Measurements from ENCODE around the gene RAD51B. TPM values are rescaled to one million over a fixed set of nuclear protein-coding genes. Genes with fewer than 3 reads are reported as not detected.

The RAD51B gene
- total and polyA plus RNA-seq, 9 of the 15 experiments (the other 6 are each of a cell fraction or from before 2014, with no cell fraction given) = 8.5 to 17.3 (median 11.3) TPM

DNA sequence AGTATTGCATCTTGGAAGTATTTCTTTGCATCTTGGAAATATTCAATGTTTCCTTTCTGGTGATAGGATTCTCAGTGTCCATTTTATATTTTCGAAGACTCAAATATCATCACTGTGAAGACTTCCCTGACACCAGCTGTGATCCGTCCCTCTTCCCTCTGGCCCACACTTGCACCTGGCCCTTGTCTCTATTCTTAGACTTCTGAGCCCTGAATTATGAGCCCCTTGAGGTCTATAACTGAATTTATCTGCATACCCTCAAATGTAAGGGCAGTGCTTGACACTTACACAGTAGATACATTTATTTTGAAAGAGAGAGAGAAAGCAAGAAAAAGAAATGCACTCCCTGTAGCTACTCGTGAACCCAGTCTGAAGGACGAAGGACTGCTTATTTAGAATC, 596.6 kb downstream of the RAD51B start:
- no peak for ATAC-seq
- in situ Hi-C loops (cut with MboI) (no loop called here), intact Hi-C loops (cut with micrococcal nuclease) (no loop called here)
- no peak overlapping the region for H3K4me2 ChIP-seq (ENCODE audit: insufficient read depth, low read length)
- no peaks in the 10 kb centered on the region for H3K36me3 ChIP-seq (ENCODE audit: control insufficient read depth, insufficient read depth, low read length)
- H3K9ac ChIP-seq (ENCODE audit: insufficient read depth in 1 of 2, low read depth in 2 of 2, low read length in 2 of 2) = no peak overlapping the region
- peaks cover 0 to 6% of the 10 kb centered on the region in 2 experiments; a peak in 3 of 5 replicates for H3K4me1 ChIP-seq (replicated peaks in 1 of 2; ENCODE audit: control insufficient read depth in 2 of 2, insufficient read depth in 2 of 2, low read length in 2 of 2)
- no peaks in the 10 kb centered on the region for H4K20me1 ChIP-seq (replicated peaks; ENCODE audit: control insufficient read depth, insufficient read depth, low read length)
- H2AFZ ChIP-seq (ENCODE audit: low read depth, low read length) = no peak overlapping the region
- H3K9me3 ChIP-seq (replicated peaks; ENCODE audit: control insufficient read depth, insufficient read depth, low read depth, low read length) = no peaks in the 10 kb centered on the region
- BruUV-seq (replicated peaks) = no TSS peak
- DNase-seq (ENCODE audit: extremely low read depth in 1 of 4, low spot score in 3 of 4) = no peak
- 44% methylated on average over 4 of the region's 4 CpGs for WGBS (ENCODE audit: insufficient coverage, low coverage, missing lambda C conversion rate)
- H3K27ac ChIP-seq (ENCODE audit: extremely low read depth, low read depth, low read length) = no peak overlapping the region
- no peaks in the 10 kb centered on the region for H3K27me3 ChIP-seq (ENCODE audit: control insufficient read depth in 2 of 2, insufficient read depth in 2 of 2, low read length in 2 of 2)
- POLR2A ChIA-PET = interaction anchor here (0.6 to 1.2 kb wide), 2 partner anchors 12 to 114 kb away, joined by 3 to 4 read pairs; no protein-coding TSS in a partner anchor
- CTCF ChIA-PET (ENCODE audit: low intra/inter-chr PET ratio) = no interaction called here
- no peak overlapping the region for H3K4me3 ChIP-seq
- no peaks in the 10 kb centered on the region for H3K79me2 ChIP-seq (ENCODE audit: control insufficient read depth, insufficient read depth, low read length)
- FAIRE-seq = no peak
- no peaks in the 10 kb centered on the region for H3K9me1 ChIP-seq (ENCODE audit: control insufficient read depth, insufficient read depth, low read length)
- no peak for TF ChIP-seq NFIX (CRISPR knock-in tag; IDR thresholded peaks at IDR 0.05; ENCODE audit: low read depth)
- TF ChIP-seq ZNF830 (CRISPR knock-in tag; IDR thresholded peaks at IDR 0.05) = no peak
- TF ChIP-seq ZNF217 (CRISPR knock-in tag; IDR thresholded peaks at IDR 0.05) = no peak
- TF ChIP-seq, protein P1, sequence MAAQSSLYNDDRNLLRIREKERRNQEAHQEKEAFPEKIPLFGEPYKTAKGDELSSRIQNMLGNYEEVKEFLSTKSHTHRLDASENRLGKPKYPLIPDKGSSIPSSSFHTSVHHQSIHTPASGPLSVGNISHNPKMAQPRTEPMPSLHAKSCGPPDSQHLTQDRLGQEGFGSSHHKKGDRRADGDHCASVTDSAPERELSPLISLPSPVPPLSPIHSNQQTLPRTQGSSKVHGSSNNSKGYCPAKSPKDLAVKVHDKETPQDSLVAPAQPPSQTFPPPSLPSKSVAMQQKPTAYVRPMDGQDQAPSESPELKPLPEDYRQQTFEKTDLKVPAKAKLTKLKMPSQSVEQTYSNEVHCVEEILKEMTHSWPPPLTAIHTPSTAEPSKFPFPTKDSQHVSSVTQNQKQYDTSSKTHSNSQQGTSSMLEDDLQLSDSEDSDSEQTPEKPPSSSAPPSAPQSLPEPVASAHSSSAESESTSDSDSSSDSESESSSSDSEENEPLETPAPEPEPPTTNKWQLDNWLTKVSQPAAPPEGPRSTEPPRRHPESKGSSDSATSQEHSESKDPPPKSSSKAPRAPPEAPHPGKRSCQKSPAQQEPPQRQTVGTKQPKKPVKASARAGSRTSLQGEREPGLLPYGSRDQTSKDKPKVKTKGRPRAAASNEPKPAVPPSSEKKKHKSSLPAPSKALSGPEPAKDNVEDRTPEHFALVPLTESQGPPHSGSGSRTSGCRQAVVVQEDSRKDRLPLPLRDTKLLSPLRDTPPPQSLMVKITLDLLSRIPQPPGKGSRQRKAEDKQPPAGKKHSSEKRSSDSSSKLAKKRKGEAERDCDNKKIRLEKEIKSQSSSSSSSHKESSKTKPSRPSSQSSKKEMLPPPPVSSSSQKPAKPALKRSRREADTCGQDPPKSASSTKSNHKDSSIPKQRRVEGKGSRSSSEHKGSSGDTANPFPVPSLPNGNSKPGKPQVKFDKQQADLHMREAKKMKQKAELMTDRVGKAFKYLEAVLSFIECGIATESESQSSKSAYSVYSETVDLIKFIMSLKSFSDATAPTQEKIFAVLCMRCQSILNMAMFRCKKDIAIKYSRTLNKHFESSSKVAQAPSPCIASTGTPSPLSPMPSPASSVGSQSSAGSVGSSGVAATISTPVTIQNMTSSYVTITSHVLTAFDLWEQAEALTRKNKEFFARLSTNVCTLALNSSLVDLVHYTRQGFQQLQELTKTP (IDR thresholded peaks at IDR 0.05; ENCODE audit: low read depth in 1 of 2, partially characterized antibody in 2 of 2) = no peak
- TF ChIP-seq, protein P2, sequence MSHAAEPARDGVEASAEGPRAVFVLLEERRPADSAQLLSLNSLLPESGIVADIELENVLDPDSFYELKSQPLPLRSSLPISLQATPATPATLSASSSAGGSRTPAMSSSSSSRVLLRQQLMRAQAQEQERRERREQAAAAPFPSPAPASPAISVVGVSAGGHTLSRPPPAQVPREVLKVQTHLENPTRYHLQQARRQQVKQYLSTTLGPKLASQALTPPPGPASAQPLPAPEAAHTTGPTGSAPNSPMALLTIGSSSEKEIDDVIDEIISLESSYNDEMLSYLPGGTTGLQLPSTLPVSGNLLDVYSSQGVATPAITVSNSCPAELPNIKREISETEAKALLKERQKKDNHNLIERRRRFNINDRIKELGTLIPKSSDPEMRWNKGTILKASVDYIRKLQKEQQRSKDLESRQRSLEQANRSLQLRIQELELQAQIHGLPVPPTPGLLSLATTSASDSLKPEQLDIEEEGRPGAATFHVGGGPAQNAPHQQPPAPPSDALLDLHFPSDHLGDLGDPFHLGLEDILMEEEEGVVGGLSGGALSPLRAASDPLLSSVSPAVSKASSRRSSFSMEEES (CRISPR knock-in tag; IDR thresholded peaks at IDR 0.05) = no peak
- no peak for TF ChIP-seq YY1 (IDR thresholded peaks at IDR 0.05; ENCODE audit: borderline replicate concordance in 1 of 3, control insufficient read depth in 1 of 3, extremely low read depth in 1 of 3, insufficient read depth in 3 of 3, insufficient read length in 1 of 3, insufficient replicate concordance in 2 of 3, low read depth in 1 of 3, low read length in 2 of 3)
- no peak for TF ChIP-seq KDM2B (CRISPR knock-in tag; IDR thresholded peaks at IDR 0.05)

All from K562 (cell line).